ENCODE measurements around the gene PTPRM.

The PTPRM gene

DNA sequence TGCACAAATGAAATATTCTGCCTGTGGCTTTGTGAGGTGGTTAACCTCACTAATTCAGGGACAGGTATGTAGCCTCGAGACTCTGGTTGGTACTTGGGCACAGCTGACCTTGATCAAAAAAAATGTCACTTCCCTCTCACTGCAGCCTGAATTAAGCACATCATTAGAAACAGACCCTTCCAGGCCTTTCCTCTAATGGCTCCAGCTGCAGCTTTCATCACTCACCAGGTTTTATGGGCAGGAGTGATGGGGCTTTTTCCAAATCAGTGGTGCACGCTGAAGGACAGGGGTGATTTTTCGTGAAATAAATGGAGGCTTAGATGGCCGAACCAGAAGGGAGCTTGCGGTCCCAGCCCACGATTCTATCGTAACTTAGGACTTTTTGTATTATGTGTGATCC lies 829.1 kb downstream of the PTPRM start:
- no peak for DNase-seq (ENCODE audit: low read depth)
- no peak overlapping the region for H3K4me3 ChIP-seq (ENCODE audit: low read depth, low read length)

DNA sequence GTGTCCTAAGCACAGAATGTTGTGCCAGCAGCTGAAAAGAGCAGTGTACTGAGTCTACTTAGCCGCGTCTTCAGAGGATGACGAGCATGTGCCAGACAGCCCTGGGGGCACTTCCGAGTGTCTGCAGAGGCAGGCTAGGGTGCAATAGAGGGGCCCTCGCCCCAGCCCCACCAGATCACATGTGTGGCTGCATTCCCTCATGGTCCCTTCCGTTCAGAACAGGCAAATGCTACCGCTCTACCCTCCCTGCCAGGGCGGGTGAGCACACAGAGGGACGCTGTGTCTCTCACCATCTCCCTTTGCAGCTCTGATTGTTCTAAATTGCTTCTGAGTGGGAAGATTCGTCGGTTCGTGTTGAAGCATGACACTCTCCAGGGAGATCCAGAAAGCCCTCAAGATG lies 829.9 kb downstream of the PTPRM start:
- no peak for DNase-seq (ENCODE audit: low read depth)
- no peak overlapping the region for H3K4me3 ChIP-seq (ENCODE audit: low read depth, low read length)

DNA sequence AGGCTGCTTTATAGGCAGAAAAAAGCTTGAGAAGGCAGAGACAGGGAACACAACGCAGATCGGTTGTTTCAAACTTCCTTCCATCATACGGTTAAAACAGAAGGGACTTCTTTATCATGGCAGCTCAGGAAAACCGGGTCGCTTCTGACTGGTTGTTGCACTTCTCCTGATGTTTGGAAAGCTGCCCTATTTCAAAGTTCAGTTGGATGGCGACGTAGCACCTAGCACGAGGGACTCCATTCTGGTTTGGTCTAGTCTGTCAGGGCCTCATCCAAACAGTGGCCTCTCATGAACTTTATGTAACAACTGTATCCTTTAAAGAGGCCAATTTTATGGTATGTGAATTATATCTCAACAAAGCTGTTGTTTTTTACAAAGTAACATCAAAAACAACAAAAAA lies 832.0 kb downstream of the PTPRM start:
- H3K4me3 ChIP-seq (ENCODE audit: low read depth, low read length) = no peak overlapping the region
- DNase-seq (ENCODE audit: low read depth) = no peak

DNA sequence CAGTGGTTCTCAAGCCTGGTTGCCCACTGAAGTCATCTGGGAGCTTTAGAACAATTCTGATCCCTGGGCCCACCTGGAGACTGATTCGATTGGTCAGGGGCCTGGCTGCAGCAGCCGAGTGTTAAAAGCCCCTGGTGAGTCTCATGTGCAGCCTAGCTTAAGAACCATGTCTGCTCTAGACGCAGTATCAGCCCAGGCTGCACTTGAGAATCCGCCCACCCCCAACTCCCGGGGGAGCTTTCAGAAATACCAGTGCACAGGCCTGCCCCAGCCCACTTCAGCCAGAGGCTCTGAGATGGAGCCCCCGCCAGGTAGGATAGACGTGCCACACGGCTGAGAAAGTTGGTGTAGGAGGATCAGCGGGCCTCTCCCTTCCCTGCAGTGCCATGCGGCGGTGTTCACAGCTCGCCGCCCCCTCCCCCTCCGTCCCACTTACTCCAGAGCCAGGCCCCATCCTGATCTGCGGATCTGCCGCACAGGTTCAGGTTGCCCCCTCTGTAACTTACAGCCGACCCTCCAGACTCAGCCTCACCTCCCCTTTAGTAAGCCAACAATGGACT lies 833.2 kb downstream of the PTPRM start:
- no peak overlapping the region for H3K4me3 ChIP-seq (ENCODE audit: low read depth, low read length)
- no peak for DNase-seq (ENCODE audit: low read depth)

DNA sequence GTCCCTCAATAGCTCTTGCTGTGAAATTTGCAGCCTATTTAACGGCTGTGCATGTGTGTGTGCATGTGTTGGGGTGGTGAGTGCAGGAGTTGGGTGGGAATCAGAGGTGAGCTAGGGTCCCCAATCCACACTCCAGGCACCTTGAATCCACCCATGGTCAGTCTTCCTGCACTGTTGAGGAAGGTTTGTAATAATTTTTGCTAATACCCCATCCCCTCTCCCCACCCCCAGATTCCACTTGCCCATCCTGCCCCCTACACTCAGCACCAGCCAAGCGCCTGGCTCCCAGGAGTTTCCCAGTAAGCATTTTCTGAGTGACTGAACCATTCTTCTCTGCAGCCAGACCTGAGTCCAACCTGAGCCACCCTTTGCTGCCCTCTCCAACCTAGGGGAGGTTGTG lies 833.7 kb downstream of the PTPRM start:
- DNase-seq (ENCODE audit: low read depth) = no peak
- no peak overlapping the region for H3K4me3 ChIP-seq (ENCODE audit: low read depth, low read length)

DNA sequence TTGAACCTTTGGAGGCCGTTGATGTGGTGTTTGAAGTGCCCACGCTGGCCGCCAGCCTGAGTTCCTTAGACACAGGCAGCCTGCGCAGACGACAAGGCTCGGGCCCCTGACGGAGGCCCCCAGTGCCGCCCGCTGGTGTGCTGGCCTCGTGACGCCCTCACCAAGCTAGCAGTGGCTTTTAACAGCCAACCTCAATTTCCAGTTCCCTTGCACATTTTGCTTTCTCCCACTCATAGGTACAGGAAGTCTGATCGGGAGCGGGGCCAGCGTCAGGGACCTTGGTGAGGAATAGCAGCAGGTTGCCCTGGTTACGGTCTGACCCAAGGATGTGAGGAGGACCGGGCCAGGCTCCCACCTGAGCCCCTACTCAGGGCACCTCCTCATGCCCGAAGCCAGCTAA lies 834.5 kb downstream of the PTPRM start:
- DNase-seq (ENCODE audit: low read depth) = no peak
- no peak overlapping the region for H3K4me3 ChIP-seq (ENCODE audit: low read depth, low read length)

DNA sequence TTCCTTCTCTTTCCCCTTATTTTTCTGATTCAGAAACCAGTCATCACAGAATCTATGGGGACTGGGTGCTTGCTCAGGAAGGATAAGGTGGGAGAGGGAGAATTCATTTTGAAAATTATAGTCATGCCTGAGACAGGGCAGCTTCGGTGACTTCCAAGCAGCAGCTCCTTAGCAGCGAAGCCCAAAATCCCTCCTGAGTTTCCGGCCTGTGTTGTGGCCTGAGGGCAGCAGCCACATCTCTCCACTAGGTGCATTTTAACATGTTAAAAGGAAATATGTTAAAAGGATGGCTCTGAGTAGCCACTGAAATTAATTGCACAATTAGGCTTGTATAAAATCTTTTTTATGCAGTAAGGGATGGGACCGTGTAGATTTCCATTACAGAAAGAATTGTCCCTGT lies 835.1 kb downstream of the PTPRM start:
- no peak for DNase-seq (ENCODE audit: low read depth)
- H3K4me3 ChIP-seq (ENCODE audit: low read depth, low read length) = no peak overlapping the region

DNA sequence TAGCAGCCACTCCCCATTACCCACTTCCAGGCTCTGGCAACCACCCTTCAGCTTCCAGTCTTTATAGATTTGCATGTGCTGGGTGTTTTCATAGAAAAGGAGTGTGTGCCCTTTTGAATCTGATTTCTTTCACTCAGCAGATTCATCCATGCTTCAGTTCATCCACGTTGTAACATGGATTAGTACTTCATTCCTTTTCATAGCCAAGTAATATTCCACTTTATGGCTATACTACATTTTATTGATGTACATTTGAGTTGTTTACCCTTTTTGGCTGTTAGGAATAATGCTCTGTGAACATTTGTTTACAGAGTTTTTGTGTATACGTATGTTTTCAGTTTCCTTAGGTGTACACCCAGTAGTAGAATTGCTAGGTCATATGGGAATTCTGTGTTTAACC lies 836.6 kb downstream of the PTPRM start:
- DNase-seq (ENCODE audit: low read depth) = no peak
- no peak overlapping the region for H3K4me3 ChIP-seq (ENCODE audit: low read depth, low read length)

DNA sequence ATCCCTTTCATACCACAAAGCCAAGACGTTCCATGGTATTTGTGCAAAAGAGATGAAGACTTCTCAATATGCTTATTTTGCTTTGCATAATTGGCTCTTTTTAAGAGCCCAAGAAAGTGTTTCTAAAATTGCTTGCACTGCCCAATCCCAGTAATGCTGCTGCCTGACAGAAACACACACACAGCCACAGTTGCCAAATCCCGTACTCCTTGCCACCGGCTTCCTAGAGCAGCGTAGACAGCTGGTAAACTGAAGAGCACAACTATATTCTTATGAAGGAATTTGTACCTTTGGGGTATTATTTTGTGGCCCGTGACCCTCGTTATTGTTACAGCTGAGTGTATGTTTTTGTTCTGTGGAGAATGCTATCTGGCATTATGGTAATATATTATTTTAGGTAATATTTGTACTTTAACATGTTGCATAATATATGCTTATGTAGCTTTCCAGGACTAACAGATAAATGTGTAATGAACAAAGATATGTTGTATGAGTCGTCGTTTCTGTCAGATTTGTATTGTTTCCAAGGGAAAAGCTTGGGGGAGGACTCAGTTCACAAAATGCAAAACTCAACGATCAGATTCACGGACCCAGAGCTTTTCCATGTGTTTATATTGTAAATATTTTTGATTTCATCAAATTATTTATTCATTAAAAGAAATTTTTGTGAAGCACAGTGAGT lies 839.2 kb downstream of the PTPRM start:
- no peak for DNase-seq (ENCODE audit: low read depth)
- no peak overlapping the region for H3K4me3 ChIP-seq (ENCODE audit: low read depth, low read length)

DNA sequence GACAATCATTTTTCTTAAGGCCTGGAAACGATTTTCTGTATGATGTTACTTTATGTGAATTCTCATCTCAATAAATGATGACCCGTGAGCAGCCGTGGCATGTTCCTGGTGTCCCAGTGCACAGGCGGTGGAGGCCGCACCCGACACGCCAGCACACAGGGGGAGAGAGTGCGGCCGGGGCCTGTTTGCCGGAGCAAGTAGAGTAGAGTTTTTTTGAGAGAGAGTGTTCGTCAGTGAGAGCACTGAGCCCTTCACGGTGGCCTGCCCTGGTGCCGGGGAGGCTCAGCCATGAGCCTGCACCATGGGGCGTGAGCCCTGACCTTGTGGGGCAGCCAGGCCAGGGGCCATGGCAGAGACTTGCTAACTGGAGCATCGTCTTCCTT lies 839.7 kb downstream of the PTPRM start:
- no peak overlapping the region for H3K4me3 ChIP-seq (ENCODE audit: low read depth, low read length)
- DNase-seq (ENCODE audit: low read depth) = no peak

DNA sequence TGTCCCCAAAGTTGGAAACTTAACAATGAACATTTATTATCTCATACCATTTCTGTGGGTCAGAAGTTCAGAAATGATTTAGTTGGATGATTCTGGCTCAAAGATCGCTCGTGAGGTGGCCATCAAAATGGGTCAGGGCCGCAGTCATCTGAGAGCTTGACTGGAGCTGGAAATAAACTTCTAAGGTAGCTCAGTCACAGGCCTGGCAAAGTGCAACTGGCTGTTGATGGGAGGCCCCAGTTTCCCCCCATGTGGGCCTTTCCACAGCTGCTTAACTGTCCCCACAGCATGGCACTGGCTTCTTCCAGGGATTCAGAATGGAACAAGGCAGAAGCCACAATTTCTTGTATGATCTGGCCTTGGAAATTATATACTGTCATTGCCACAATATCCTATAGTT lies 842.0 kb downstream of the PTPRM start:
- DNase-seq (ENCODE audit: low read depth) = no peak
- no peak overlapping the region for H3K4me3 ChIP-seq (ENCODE audit: low read depth, low read length)

DNA sequence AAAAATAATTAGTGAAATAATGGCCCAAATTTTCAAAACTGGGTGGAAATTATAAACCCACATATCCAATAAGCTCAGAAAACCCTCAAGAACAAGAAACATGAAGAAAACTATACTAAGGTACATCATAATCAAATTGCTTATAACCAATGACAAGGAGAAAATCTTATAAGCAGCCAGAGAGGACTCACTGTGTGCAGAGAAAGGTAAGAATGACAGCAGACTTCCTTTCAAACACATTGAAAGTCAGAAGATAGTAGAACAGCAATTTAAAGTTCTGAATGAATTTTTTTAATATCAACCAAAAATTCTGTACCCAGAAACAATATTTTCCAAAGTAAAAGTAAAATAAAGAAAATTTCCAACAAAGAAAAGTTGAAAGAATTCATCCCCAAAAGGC lies 844.4 kb downstream of the PTPRM start:
- H3K4me3 ChIP-seq (ENCODE audit: low read depth, low read length) = no peak overlapping the region
- no peak for DNase-seq (ENCODE audit: low read depth)

DNA sequence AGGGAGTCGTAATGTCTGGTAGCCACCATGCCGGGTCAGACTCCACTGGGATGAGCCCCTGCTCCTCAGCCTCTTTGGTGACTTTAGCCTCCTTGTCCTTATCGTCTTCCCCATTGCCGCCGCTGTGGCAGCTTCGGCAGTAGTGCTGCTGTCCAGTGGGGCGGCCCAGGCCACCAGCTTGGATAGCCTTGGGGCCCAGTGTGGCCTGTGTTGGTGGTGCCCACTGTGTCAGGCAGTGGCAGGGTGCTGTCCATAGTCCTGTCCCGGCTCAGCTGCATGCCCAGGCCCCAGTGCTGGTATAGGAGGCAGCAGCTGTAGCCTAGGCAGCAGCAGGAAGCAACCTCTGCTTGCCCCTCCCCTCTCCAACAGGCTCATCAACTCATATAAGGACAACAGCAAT lies 845.0 kb downstream of the PTPRM start:
- no peak for DNase-seq (ENCODE audit: low read depth)
- H3K4me3 ChIP-seq (ENCODE audit: low read depth, low read length) = no peak overlapping the region

DNA sequence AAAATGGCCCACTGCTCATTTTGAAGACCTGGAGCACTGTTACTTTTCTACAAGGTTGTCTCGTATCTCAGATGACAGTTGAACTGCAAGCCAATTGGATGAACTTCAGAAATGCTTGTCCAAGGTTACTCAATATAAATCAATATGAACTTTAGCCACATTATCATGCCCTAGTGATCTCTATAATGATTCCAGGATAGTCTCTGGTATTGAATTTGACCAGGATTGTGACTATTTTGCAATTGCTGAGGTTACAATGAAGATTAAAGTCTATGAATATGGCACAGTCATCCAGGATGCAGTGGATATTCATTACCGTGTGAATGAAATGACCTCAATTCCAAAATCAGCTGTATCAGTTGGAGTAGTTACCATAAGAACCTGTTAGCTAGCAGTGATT lies 846.1 kb downstream of the PTPRM start:
- DNase-seq (ENCODE audit: low read depth) = no peak
- no peak overlapping the region for H3K4me3 ChIP-seq (ENCODE audit: low read depth, low read length)

DNA sequence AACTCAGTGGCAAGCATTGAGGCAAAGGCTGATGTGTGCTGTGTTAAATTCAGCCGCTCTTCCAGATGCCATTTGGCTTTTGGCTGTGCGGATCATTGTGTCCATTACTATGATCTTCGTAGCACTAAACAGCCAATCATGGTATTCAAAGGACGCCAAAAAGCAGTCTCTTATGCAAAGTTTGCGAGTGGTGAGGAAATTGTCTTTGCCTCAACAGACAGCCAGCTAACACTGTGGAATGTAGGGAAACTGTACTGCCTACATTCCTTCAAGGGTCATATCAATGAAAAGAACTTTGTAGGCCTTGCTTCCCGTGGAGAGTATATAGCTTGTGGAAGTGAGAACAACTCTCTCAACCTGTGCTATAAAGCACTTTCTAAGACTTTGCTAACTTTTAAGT lies 846.6 kb downstream of the PTPRM start:
- no peak overlapping the region for H3K4me3 ChIP-seq (ENCODE audit: low read depth, low read length)
- DNase-seq (ENCODE audit: low read depth) = no peak

DNA sequence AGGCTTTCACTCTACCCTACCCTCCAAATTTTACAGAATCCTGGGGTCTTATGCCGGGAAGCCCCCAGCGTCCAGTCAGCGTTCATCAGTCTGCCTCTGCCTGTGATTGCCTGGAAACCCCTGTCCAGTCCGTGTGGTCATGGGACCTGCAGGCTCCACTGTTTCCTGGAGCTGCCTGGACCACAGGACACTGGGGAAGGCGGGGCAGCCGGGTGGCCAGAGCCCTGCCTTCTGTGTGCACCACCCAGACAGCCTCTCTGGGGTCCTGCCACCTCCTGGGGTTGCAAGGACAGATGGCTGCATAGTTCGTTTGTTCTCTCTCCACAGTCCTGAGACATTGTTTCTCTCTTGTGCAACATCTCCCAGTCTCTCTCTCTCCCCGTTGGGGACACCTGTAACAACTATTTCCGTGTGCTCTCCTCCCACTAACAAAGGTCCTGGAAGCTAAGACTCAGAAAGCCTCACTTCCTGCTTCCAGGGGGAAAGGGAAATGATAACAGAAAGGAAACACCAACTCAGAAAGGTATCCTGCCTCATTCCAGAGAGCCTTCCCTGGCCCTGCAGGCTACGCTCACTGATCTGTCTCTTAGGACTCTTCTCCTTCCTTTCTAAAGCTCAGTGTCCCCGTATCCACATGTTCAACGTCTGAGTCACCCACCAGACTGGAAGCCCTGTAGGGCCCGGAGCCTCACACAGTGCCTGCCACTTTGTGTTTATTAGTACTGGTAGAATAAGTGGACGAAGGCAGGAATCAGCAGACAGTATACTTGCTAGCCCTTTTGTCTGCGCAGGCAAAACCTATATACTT lies 849.3 kb downstream of the PTPRM start:
- DNase-seq (ENCODE audit: low read depth) = no peak

DNA sequence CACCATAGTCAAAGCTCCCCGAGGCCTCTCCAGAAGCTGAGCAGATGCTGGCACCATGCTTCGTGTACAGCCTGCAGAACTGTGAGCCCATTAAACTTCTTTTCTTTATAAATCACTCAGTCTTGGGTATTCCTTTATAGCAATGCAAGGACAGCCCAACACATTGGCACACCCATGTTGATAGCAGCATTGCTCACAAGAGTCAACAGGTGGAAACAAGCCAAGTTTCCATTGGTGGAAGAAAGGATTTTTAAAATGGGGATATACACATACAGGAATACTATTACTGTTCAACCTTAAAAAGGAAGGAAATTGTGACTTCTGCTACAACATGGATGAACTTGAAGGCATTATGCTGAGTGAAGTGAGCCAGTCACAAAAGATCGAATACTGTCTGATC lies 855.3 kb downstream of the PTPRM start:
- no peak overlapping the region for H3K4me3 ChIP-seq (ENCODE audit: low read depth, low read length)
- DNase-seq (ENCODE audit: low read depth) = no peak

More for the DNA sequence above, 849.3 kb downstream of the PTPRM start:
- no peak overlapping the region for H3K4me3 ChIP-seq (ENCODE audit: low read depth, low read length)

DNA sequence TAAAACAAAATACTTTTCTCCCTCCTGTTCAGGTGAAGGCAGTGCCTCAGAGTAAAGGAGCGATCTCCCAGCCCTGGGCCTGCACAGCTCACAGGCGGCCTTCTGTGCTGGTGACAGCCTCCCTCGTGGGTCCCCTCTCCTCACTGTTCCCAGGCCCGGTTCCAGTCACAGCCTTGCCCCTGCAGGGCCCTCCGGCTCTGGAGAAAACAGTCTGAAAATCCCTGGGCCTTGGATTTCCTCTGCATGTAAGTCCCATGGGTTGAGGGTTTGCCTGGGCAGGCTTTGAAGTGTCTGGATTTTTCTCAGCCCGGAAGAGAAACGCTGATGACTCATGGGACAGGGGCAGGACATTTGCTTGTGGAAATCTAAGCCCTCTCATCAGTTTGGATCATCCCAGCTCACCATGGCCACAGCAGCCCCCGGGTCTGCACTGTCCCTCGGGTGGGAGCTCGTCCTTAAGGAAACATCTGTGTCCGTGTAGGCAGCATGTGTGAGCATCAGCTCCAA lies 856.0 kb downstream of the PTPRM start:
- DNase-seq (ENCODE audit: low read depth) = peak; percentile 37
- no peak overlapping the region for H3K4me3 ChIP-seq (ENCODE audit: low read depth, low read length)

DNA sequence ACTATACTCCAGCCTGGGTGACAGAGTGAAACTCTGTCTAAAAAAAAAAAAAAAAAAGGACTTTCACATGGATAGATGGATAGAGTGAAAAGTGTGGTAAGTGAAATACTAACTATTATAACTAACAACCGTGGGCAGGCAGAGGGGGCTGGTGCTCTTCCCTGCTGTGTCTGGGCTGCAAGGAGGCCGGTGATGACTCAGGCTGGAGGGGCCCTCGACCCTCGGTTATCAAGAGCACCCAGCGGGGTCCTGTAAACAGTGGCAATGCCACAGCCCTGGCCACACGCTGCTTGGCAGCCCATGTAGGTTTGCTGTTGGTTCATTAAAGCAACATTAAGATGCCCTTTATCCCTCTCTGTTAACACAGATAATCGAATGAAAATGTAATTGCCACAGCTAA lies 857.4 kb downstream of the PTPRM start:
- no peak for DNase-seq (ENCODE audit: low read depth)
- no peak overlapping the region for H3K4me3 ChIP-seq (ENCODE audit: low read depth, low read length)

DNA sequence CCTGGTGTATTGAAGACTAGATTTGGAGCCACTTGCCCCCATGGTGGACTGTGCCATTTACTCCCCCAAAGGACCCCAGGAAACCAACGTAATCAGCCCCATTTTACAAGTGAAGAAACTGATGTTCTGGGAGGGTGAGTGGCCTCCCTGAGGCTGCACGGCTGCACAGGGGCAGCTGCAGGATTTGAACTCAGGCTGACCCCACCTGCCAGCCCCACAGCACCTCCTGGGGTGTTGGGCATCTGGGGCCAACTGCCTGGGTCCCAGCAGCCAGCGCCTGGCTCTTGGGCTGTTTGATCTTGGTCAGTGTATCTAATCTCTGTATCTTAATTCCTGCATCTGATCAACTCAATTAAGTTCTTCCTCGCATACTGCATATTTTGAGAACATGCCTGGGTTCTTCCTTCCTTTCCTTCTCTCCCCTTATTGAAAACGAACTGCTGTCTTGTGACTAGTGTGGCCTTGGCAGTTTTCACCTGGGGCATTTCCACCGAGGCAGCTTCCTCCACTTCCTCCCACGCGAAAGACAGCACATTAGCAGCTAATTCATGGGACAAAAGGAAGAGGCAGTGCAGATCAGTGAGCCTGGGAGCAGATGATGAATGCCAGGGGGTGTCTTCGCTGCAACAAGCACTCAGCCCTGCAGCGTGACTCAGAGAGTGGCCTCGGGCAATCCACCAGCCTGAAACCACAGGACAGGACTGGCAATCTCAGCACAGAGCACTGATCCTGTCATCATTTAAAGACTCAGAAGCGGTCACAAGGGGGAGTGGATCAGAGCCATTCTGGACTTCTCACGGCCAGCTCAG lies 858.0 kb downstream of the PTPRM start:
- no peak overlapping the region for H3K4me3 ChIP-seq (ENCODE audit: low read depth, low read length)
- peak; percentile 20 for DNase-seq (ENCODE audit: low read depth)
